Hematopoietic multipotent progenitor cell treated with erythropoietin and hydrocortisone succinate and interleukin-3 and kit ligand, for 4 days (in vitro differentiated cells): Measurements from ENCODE around the gene PDE11A.

Source experiments
- DNase-seq: peaks from one replicate; pipeline ENCODE4 v3.0.0-alpha.2; 2015

PDE11A gene

GRCh38 chr2:177588671-177589070 is 483.9 kb downstream of the PDE11A start:
- DNase-seq, result no peak

- DNase-seq, result no peak
These were observed 485.2 kb downstream of the PDE11A start for GRCh38 chr2:177587371-177587770.

DNA sequence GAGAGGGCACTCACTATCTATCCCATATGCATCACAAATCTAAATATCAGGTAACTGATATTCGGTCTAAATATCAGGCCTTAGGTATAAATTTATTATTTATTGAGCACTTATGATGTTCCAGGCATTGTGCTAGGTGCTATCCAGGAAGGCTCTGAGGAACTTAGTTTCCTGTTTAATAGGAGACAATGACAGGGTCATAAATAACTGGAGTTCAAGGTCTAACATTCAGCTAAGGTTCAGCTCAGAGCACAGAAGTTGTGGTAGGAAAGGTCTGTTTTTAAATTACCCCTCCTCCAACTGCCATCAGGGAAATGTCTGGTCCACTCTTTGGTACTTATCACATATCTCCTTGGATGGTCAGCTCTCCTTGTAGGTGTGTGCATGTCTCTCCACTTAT is 486.4 kb downstream of the PDE11A start:
- no peak for DNase-seq

DNA sequence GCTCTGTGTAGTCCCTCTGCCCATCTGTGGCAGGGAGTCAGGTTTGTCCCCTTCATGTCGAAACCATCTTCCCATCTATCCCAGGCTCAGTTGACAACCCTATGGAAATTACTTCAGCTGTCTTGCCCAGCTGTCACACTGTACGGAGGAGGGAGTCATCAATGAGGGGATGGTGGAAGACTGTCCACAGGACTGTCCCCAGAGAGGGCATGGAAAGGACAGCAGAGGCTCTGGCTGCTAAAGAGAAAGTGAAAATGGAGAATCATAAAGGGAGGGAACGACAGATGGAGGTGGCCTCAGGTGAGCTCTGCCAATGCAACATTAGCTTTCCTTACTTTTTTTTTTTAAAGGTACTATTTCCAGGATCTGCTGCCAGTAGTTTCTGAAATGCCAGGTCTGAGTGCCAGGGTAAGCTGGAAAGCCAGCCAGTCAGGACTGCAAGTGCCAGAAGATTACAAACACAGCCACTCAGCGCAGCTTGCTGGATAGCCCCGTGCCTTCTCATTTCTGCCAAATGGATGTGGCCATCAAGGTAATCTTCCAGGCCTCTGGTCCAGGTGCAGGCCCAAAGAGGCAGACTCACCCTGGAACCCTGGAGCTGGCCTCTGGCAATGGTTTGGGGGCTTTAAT is 487.2 kb downstream of the PDE11A start:
- DNase-seq, result no peak

DNA sequence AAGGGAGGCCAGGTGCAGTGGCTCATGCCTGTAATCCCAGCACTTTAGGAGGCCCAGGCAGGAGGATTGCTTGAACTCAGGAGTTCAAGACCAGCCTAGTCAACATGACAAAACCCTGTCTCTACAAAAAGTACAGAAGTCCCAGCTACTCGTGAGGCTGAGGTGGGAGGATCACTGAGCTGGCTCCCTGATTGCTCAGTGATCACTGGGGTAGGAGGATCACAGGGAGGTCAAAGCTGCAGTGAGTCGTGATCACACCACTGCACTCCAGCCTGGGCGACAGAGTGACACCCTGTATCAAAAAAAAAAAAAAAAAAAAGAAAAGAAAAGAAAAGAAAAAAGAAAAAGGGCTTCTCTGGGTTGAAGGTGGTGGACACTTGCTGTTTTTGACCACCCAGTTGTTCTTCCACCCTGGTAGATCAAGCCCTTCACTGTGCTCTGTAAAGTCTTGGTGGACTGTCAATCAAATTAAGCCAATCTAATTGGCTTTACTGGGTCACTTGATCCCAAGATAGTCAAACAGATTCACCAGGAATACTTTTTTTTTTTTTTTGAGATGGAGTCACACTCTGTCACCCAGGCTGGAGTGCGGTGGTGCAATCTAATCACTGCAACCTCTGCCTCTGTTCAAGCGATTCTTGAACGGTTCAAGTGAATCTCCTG is 488.4 kb downstream of the PDE11A start:
- no peak for DNase-seq

DNA sequence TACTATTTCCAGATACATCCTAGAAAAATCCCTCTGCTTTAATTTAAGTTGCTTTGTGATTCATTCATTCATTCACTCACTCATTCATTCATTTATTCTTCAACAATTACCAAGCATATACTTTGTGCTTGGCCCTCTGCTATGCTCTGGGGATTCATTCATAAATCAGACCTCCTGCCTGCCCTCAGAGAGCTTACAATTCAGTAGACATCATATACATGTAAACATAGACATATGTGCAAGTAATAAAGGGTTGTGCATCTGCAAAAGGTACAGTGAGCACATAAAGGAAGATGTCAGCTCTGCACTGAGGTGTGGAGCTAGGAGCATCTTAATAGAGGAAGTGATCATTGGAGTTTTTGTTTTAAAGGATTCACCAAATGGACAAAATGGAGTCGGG is 490.6 kb downstream of the PDE11A start:
- no peak for DNase-seq

GRCh38 chr2:177579486-177580036 is 493.0 kb downstream of the PDE11A start:
- no peak for DNase-seq

DNA sequence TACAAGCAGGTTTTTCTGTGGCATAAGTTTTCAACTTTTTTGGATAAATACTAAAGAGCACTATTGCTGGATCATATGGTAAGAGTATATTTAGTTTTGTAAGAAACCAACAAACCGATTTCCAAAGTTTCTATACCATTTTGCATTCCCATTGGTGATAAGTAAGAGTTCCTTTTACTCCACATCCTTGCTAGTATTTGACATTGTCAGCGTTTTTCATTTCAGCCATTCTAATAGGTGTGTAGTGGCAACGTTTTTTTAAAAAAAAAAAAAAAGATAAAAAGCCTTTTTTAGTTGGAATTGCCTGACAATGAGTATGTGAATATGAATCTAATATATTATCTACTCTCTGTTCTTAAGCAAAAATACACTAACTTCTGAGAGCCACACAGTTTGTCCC is 494.1 kb downstream of the PDE11A start:
- no peak for DNase-seq

GRCh38 chr2:177577075-177577474 is 495.5 kb downstream of the PDE11A start:
- DNase-seq, result no peak

GRCh38 chr2:177575358-177575757 is 497.2 kb downstream of the PDE11A start:
- DNase-seq, result no peak

DNA sequence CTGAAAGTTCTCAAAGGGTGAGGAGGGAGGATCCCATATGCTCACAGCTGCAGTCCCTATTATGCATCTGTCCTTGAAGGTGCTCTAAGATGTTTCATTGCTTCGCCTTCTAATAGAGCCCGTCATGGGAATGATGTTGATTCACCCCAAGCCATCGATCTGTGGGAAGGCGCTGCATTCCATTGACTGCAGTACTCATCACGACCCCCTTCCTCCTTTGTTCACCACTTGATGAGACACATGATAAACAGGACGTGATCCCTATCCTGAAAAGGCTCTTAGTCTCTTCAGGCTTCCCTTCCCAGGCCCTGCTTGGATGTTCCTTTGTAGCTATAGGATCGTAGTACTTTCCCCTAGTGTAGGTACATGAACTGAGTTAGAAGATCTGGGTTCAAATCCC is 498.2 kb downstream of the PDE11A start:
- DNase-seq, result no peak
